ENCODE results near the gene MNAT1.

DNA sequence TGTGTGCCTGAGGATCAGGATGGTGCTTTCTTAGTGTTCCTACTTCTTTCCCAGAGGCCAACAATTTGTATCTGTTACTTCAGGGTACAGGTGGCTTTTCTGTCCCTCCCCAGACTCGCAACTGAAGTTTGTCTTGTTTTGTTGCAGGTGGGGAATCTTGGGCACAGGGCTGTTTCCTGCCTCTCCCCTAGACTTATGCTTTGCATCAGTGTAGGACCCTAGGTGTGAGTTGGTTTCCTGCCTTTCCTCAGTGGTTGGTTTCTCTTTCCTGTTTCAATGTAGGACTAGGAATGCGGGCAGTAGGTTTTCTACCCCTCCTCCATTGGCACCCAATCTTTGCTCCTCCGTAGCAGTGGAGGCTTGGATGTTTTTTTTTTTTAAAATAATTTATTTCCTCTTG lies 159.3 kb downstream of the MNAT1 start:
- TF ChIP-seq, protein P1, sequence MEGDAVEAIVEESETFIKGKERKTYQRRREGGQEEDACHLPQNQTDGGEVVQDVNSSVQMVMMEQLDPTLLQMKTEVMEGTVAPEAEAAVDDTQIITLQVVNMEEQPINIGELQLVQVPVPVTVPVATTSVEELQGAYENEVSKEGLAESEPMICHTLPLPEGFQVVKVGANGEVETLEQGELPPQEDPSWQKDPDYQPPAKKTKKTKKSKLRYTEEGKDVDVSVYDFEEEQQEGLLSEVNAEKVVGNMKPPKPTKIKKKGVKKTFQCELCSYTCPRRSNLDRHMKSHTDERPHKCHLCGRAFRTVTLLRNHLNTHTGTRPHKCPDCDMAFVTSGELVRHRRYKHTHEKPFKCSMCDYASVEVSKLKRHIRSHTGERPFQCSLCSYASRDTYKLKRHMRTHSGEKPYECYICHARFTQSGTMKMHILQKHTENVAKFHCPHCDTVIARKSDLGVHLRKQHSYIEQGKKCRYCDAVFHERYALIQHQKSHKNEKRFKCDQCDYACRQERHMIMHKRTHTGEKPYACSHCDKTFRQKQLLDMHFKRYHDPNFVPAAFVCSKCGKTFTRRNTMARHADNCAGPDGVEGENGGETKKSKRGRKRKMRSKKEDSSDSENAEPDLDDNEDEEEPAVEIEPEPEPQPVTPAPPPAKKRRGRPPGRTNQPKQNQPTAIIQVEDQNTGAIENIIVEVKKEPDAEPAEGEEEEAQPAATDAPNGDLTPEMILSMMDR (conservative IDR thresholded peaks at IDR 0.05) = no peak
- TF ChIP-seq EZH2 (IDR thresholded peaks at IDR 0.05; ENCODE audit: low read depth) = no peak

Data from PC-9 (cell line).